GM21786 (cell line): ENCODE measurements around the gene FRMPD2.
"Not testable (repeated sequence)": the region's sequence is repeated elsewhere in the genome, so short reads cannot be mapped to it uniquely, and the experiment has no call there.

ENCODE experiments used
- ATAC-seq: cut with Tn5 transposase; IDR thresholded peaks from one replicate; pipeline ENCODE4 v1.9.1; 2021; ENCODE audit not compliant: unreplicated experiment

The FRMPD2 gene

DNA sequence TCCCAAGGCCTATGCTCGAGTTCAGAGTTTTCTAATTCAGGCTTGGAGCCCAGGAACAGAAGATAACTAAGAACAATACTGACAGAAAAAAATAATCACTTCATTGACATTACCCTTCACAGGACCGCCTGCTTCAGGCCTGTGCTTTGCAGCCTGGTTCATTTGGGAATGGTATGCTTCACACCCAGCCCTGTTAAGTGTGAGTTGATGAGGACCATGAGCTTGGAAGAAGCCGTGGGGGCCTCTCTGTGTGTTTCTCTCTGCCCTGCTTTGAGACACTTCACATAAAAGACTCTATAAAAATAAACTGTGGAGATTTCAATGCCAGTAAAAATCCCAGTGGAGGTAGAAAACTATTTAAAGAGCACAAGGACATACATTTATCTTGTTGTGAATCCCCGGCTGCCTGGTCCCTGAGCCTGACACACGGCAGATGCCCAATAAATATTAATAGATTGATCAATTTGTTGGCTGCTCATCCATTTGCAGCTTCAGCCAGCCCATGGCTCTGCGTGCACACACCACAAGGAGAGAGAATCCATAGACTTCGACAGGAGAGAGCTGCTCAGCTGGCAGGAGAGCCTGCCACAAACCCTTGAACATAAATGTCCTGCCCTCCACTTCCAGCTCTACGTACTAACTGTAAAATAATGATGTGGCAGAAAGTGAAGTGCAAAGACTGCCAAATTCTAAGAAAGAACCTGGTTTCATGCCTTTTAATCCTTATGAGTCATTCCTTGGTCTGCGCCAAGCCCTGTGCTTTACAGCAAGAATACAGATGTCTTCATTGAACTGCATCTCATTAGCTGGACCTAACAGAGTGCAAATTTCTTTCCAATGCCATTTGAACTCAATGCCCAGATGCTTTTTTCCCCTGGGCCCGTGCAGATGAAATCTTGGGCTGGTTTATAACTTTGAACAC lies 130.5 kb downstream of the FRMPD2 start:
- not testable (repeated sequence) for ATAC-seq

- ATAC-seq: not testable (repeated sequence)
These were observed 133.5 kb downstream of the FRMPD2 start for GRCh38 chr10:48140949-48141348.

- not testable (repeated sequence) for ATAC-seq
These were observed 134.3 kb downstream of the FRMPD2 start for GRCh38 chr10:48139953-48140850.

- ATAC-seq: not testable (repeated sequence)
These were observed 145.5 kb downstream of the FRMPD2 start for GRCh38 chr10:48128954-48129353.

GRCh38 chr10:48126251-48126650 lies 148.2 kb downstream of the FRMPD2 start:
- ATAC-seq: not testable (repeated sequence)

DNA sequence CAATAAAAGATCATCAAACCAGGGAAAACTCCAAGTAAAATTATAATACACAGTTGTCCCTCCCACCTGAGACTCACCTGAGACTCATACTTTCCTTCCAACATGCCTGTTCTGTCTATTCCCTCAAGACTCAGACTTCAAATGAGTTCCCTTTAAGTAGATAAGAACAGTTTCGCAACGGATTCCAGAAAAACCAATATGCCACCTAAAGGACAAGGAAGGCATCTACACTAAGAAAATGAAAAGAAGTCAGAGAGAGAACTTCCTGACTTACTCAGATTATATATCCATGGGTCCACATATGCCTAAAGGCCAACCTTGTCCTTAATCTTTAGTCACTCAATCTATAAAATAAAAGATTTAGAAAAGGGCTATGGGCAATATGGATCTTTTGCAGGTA lies 148.9 kb downstream of the FRMPD2 start:
- not testable (repeated sequence) for ATAC-seq

- not testable (repeated sequence) for ATAC-seq
These were observed 151.9 kb downstream of the FRMPD2 start for GRCh38 chr10:48122618-48123017.

- not testable (repeated sequence) for ATAC-seq
These were observed 164.2 kb downstream of the FRMPD2 start for GRCh38 chr10:48110277-48110676.
